ENCODE results near the gene BLM. TPM values are rescaled to one million over a fixed set of nuclear protein-coding genes. Genes with fewer than 3 reads are reported as not detected.

BLM gene
- total RNA-seq, 6 experiments from 2014 or later, result 2.8 to 7.7 (median 6.1) TPM

GRCh38 chr15:90857337-90857736 lies 140.2 kb downstream of the BLM start:
- Mint-ChIP-seq H3K36me3 (ENCODE audit: low read depth) (no peaks in the 10 kb centered on the region), H3K4me1 (ENCODE audit: low read depth) (peaks cover 19% of the 10 kb centered on the region), H3K27me3 (ENCODE audit: insufficient read depth) (no peaks in the 10 kb centered on the region; the same call in 1 of the 2 replicates), H3K27ac (no peak overlapping the region), H3K9me3 (no peaks in the 10 kb centered on the region), H3K4me3 (no peak overlapping the region)
- TF ChIP-seq, protein P1, sequence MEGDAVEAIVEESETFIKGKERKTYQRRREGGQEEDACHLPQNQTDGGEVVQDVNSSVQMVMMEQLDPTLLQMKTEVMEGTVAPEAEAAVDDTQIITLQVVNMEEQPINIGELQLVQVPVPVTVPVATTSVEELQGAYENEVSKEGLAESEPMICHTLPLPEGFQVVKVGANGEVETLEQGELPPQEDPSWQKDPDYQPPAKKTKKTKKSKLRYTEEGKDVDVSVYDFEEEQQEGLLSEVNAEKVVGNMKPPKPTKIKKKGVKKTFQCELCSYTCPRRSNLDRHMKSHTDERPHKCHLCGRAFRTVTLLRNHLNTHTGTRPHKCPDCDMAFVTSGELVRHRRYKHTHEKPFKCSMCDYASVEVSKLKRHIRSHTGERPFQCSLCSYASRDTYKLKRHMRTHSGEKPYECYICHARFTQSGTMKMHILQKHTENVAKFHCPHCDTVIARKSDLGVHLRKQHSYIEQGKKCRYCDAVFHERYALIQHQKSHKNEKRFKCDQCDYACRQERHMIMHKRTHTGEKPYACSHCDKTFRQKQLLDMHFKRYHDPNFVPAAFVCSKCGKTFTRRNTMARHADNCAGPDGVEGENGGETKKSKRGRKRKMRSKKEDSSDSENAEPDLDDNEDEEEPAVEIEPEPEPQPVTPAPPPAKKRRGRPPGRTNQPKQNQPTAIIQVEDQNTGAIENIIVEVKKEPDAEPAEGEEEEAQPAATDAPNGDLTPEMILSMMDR (IDR thresholded peaks at IDR 0.05), result no peak
- DNase-seq, result no peak

DNA sequence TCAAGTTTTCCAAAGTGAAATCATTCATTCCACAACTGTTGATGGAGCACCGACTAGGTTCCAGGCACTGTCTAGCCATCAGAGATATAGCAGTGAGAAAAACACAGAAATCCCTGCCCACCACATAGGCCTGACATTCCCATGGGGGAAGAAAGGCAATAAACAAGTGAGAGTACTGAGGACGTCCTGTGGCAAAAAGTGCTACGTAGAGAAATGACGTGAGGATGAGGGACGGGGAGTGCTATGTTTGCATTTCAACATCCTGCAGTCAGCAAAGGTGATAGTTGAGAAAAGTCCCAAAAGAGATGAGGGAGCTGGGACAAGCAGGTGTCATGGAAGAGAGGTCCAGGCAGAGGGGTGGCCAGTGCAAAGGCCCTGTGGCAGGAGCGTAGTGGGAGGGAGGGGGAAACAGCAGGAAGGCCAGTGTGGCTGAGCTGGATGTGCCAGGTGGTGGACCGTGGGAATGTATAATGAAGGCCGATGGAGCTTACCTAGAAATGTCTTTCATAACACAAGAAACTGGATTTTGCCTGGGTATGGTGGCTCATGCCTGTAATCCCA lies 140.8 kb downstream of the BLM start:
- Mint-ChIP-seq H3K9me3 (no peaks in the 10 kb centered on the region), H3K27ac (no peak overlapping the region), H3K27me3 (ENCODE audit: insufficient read depth) (no peaks in the 10 kb centered on the region; the same call in 1 of the 2 replicates), H3K4me3 (no peak overlapping the region), H3K4me1 (ENCODE audit: low read depth) (peaks cover 12% of the 10 kb centered on the region), H3K36me3 (ENCODE audit: low read depth) (no peaks in the 10 kb centered on the region)
- TF ChIP-seq, protein P1 (IDR thresholded peaks at IDR 0.05), result no peak
- DNase-seq, result no peak

GRCh38 chr15:90859234-90860131 lies 142.3 kb downstream of the BLM start:
- Mint-ChIP-seq H3K9me3 (no peaks in the 10 kb centered on the region), H3K27me3 (ENCODE audit: insufficient read depth) (no peaks in the 10 kb centered on the region; the same call in 1 of the 2 replicates), H3K4me1 (ENCODE audit: low read depth) (peaks cover 23% of the 10 kb centered on the region), H3K27ac (peak overlapping the region; percentile 23; the same call in 1 of the 2 replicates), H3K4me3 (no peak overlapping the region), H3K36me3 (ENCODE audit: low read depth) (no peaks in the 10 kb centered on the region)
- no peak for DNase-seq
- TF ChIP-seq, protein P1 (IDR thresholded peaks at IDR 0.05), result peak; percentile 7; the same call in 1 of the 2 replicates

- TF ChIP-seq, protein P1 (IDR thresholded peaks at IDR 0.05), result no peak
- H3K27ac Mint-ChIP-seq, result no peak overlapping the region
- DNase-seq, result no peak
- H3K4me1 Mint-ChIP-seq (ENCODE audit: low read depth), result peaks cover 23% of the 10 kb centered on the region
- H3K9me3 Mint-ChIP-seq, result no peaks in the 10 kb centered on the region
- H3K4me3 Mint-ChIP-seq, result no peak overlapping the region
- no peaks in the 10 kb centered on the region for H3K36me3 Mint-ChIP-seq (ENCODE audit: low read depth)
- no peaks in the 10 kb centered on the region; the same call in 1 of the 2 replicates for H3K27me3 Mint-ChIP-seq (ENCODE audit: insufficient read depth)
Observed at GRCh38 chr15:90860450-90860849, 143.3 kb downstream of the BLM start.

DNA sequence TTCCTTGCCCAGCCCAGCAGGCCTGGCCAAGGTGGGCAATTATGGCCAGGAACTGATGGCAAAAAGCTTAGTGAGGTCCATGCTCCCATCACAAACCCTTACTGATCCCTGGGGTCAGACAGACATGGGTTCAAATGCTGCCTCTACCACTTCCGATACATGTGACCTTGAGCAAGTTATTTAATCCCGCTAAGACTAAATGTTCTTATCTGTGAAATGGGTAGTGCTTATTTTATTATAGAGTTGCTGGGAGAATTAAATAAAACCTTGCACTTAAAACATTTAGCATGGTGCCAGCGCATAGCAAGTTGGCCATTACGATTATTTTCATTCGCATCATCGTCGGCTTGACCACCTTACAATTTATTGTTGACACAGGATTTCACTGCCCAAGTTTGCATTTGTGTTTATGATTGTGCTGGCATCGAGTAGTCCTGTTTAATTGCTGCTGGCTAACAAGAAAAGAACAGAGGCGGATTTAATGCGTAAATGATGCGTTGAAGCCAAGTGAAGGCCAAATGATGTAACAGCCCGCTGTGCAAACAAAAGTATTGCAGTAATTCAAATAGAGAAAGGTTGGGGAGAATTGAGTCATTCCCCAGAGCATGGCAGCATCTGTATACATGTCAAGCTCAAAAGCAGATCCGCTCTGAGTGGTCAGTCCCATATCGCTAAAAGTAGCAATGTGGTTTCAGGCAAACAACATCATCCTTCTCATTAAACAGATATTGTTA lies 144.0 kb downstream of the BLM start:
- H3K4me1 Mint-ChIP-seq (ENCODE audit: low read depth), result peaks cover 23% of the 10 kb centered on the region
- TF ChIP-seq, protein P1 (IDR thresholded peaks at IDR 0.05), result no peak
- H3K27me3 Mint-ChIP-seq (ENCODE audit: insufficient read depth), result peaks cover 4% of the 10 kb centered on the region
- no peaks in the 10 kb centered on the region for H3K36me3 Mint-ChIP-seq (ENCODE audit: low read depth)
- DNase-seq, result no peak
- H3K4me3 Mint-ChIP-seq, result no peak overlapping the region
- no peaks in the 10 kb centered on the region for H3K9me3 Mint-ChIP-seq
- no peak overlapping the region for H3K27ac Mint-ChIP-seq
